ENCODE measurements around the gene FAM241B. TPM values are rescaled to one million over a fixed set of nuclear protein-coding genes. Genes with fewer than 3 reads are reported as not detected.

Gene FAM241B
- total RNA-seq, 1 experiment from 2014 or later = 24.4 TPM

- TF ChIP-seq ZNF425 (CRISPR knock-in tag; conservative IDR thresholded peaks at IDR 0.05) (no peak), KAT7 (CRISPR knock-in tag; IDR thresholded peaks at IDR 0.05; ENCODE audit: borderline replicate concordance) (no peak), ZNF532 (CRISPR knock-in tag; IDR thresholded peaks at IDR 0.05; ENCODE audit: borderline replicate concordance) (no peak), NR3C1 (CRISPR knock-in tag; conservative IDR thresholded peaks at IDR 0.05; ENCODE audit: low read depth) (no peak)
Measured at GRCh38 chr10:69645296-69646184, 15.5 kb downstream of the FAM241B start (continued).

- no peak overlapping the region for H3K4me3 Mint-ChIP-seq
- CTCF ChIA-PET = interaction anchor here (0.6 to 17.6 kb wide), 16 partner anchors 11 to 312 kb away, joined by 3 to 511 read pairs (median 4); partner anchors contain the start of genes FAM241B and TSPAN15
- no peak for DNase-seq (ENCODE audit: low spot score)
Measured at GRCh38 chr10:69646185-69647060, 16.4 kb downstream of the FAM241B start.

More at GRCh38 chr10:69646185-69647060, 16.4 kb downstream of the FAM241B start:
- H3K27ac Mint-ChIP-seq = no peak overlapping the region
- no peaks in the 10 kb centered on the region; the same call in 1 of the 2 replicates for H3K27me3 Mint-ChIP-seq (ENCODE audit: low read depth)
- TF ChIP-seq E2F4 (CRISPR knock-in tag; IDR thresholded peaks at IDR 0.05; ENCODE audit: borderline replicate concordance, low read depth) (no peak), AFF4 (CRISPR knock-in tag; IDR thresholded peaks at IDR 0.05; ENCODE audit: borderline replicate concordance) (no peak), ETV6 (CRISPR knock-in tag; IDR thresholded peaks at IDR 0.05) (no peak), ATF6 (CRISPR knock-in tag; IDR thresholded peaks at IDR 0.05) (no peak), GABPB1 (CRISPR knock-in tag; IDR thresholded peaks at IDR 0.05) (no peak), HMGA2 (CRISPR knock-in tag; IDR thresholded peaks at IDR 0.05) (no peak), E2F1 (CRISPR knock-in tag; IDR thresholded peaks at IDR 0.05) (no peak)
- peak; percentile 30 for ATAC-seq
- POLR2A ChIA-PET = interaction anchor here (1.4 kb wide), 1 partner anchor 131 kb away, joined by 3 read pairs; no protein-coding TSS in a partner anchor
- H3K4me1 Mint-ChIP-seq = peaks cover 37% of the 10 kb centered on the region
- H3K9me3 Mint-ChIP-seq = 0 out of 2 replicates have a peak, but pooled peaks cover 3% of the 10 kb centered on the region
- 0 out of 2 replicates have a peak, but pooled peaks cover 3% of the 10 kb centered on the region for H3K36me3 Mint-ChIP-seq

Data from WTC11 (cell line).